Left ventricle myocardium inferior (tissue), 1 donor: ENCODE results near the gene DCUN1D4. TPM values are rescaled to one million over a fixed set of nuclear protein-coding genes. Genes with fewer than 3 reads are reported as not detected.

Source experiments
- DNase-seq: peaks from one replicate; pipeline ENCODE4 v3.0.0-alpha.2; 2020
- H3K27ac ChIP-seq: fragments of 200-600 bp; replicated peaks from 2 replicates; pipeline ENCODE4 v1.8.0; 2021
- H3K27me3 ChIP-seq: fragments of 200-600 bp; 2 replicates; pipeline ENCODE4 v1.8.0; 2021; ENCODE audit warnings: low read depth
- H3K36me3 ChIP-seq: fragments of 200-600 bp; 2 replicates; pipeline ENCODE4 v1.8.0; 2021
- H3K4me1 ChIP-seq: fragments of 200-600 bp; 2 replicates; pipeline ENCODE4 v1.8.0; 2021
- H3K4me3 ChIP-seq: fragments of 200-600 bp; 2 replicates; pipeline ENCODE4 v1.8.0; 2021; ENCODE audit warnings: mild to moderate bottlenecking, moderate library complexity
- H3K9me3 ChIP-seq: fragments of 200-600 bp; replicated peaks from 2 replicates; pipeline ENCODE4 v1.8.0; 2021
- intact Hi-C: fragments of 100-400 bp; cut with micrococcal nuclease; formaldehyde crosslinking; loops from one replicate; pipeline ENCODE4 v1.11.0; 2022
- total RNA-seq: library from RNA; stranded (reverse); fragmentation: NEBNext Ultra II Directional; extraction: Animal tissue kit (Norgen Biotek cat#: 25700); gene quantifications from one replicate; pipeline ENCODE4 v1.2.1, GENCODE V29; 2021
- TF ChIP-seq, protein P1 (sequence below): fragments of 200-600 bp; IDR thresholded peaks from 2 replicates; pipeline ENCODE4 v1.8.0; 2021; ENCODE audit warnings: antibody characterized with exemption, mild to moderate bottlenecking, borderline replicate concordance
- donor health status: DM: no; HTN: yes; CAD: no; lungs with severe emphysema.

DCUN1D4 gene
- total RNA-seq, 1 donor from 2014 or later = 45.0 TPM

- Histone ChIP-seq H3K36me3 (no peaks in the 10 kb centered on the region), H3K27ac (peak overlapping the region; percentile 95), H3K4me3 (peak overlapping the region; percentile 79), H3K4me1 (peaks cover 39% of the 10 kb centered on the region), H3K27me3 (no peaks in the 10 kb centered on the region), H3K9me3 (no peaks in the 10 kb centered on the region)
- DNase-seq = peak; percentile 75
- TF ChIP-seq, protein P1, sequence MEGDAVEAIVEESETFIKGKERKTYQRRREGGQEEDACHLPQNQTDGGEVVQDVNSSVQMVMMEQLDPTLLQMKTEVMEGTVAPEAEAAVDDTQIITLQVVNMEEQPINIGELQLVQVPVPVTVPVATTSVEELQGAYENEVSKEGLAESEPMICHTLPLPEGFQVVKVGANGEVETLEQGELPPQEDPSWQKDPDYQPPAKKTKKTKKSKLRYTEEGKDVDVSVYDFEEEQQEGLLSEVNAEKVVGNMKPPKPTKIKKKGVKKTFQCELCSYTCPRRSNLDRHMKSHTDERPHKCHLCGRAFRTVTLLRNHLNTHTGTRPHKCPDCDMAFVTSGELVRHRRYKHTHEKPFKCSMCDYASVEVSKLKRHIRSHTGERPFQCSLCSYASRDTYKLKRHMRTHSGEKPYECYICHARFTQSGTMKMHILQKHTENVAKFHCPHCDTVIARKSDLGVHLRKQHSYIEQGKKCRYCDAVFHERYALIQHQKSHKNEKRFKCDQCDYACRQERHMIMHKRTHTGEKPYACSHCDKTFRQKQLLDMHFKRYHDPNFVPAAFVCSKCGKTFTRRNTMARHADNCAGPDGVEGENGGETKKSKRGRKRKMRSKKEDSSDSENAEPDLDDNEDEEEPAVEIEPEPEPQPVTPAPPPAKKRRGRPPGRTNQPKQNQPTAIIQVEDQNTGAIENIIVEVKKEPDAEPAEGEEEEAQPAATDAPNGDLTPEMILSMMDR = no peak
- intact Hi-C loops = loop anchor here (5.0 to 10.0 kb wide), 2 partner anchors 51 to 189 kb away; no protein-coding TSS in a partner anchor
Measured at GRCh38 chr4:51843309-51844152, 578 bp downstream of the DCUN1D4 start.

- TF ChIP-seq, protein P1 = no peak
Measured at GRCh38 chr4:51844153-51845054, 1.5 kb downstream of the DCUN1D4 start.

GRCh38 chr4:51845055-51845426 is 2.1 kb downstream of the DCUN1D4 start:
- H3K9me3 ChIP-seq = no peaks in the 10 kb centered on the region
- peak overlapping the region; percentile 79 for H3K4me3 ChIP-seq
- DNase-seq = no peak
- H3K27ac ChIP-seq = peak overlapping the region; percentile 95
- TF ChIP-seq, protein P1 = no peak
- H3K4me1 ChIP-seq = peaks cover 54% of the 10 kb centered on the region
- intact Hi-C loops = loop anchor here (10.0 kb wide), 1 partner anchor 50 kb away; no protein-coding TSS in a partner anchor
- no peaks in the 10 kb centered on the region for H3K27me3 ChIP-seq
- H3K36me3 ChIP-seq = no peaks in the 10 kb centered on the region

More at GRCh38 chr4:51844153-51845054, 1.5 kb downstream of the DCUN1D4 start:
- intact Hi-C loops = loop anchor here (5.0 to 10.0 kb wide), 2 partner anchors 50 to 188 kb away; no protein-coding TSS in a partner anchor
- peak; percentile 93 for DNase-seq
- Histone ChIP-seq H3K4me3 (peak overlapping the region; percentile 79), H3K27ac (peak overlapping the region; percentile 95), H3K4me1 (peaks cover 47% of the 10 kb centered on the region), H3K9me3 (no peaks in the 10 kb centered on the region), H3K36me3 (no peaks in the 10 kb centered on the region), H3K27me3 (no peaks in the 10 kb centered on the region)

DNA sequence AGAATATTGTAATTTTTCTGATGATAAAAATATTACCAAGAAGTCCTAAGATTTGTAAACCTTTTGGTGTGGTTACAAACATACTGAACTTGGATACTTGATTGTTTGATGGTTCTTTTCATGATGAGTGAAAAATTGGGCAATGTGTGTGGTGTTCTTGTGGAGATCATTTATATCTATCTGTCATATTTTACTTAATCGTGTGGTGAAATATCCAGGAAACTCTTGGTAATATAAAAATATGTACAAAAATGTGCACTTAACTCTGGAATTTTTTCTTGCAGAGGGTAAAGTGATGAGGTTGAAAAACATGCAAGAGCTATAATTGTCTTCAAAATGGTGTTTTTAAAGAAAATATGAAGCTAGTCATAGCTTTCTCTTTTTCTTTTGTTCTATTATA is 2.8 kb downstream of the DCUN1D4 start:
- H3K9me3 ChIP-seq = no peaks in the 10 kb centered on the region
- H3K27me3 ChIP-seq = no peaks in the 10 kb centered on the region
- H3K36me3 ChIP-seq = no peaks in the 10 kb centered on the region
- TF ChIP-seq, protein P1 = no peak
- H3K4me3 ChIP-seq = no peak overlapping the region
- DNase-seq = no peak
- no peak overlapping the region for H3K27ac ChIP-seq
- H3K4me1 ChIP-seq = peaks cover 60% of the 10 kb centered on the region
- intact Hi-C loops = loop anchor here (10.0 kb wide), 1 partner anchor 49 kb away; no protein-coding TSS in a partner anchor

DNA sequence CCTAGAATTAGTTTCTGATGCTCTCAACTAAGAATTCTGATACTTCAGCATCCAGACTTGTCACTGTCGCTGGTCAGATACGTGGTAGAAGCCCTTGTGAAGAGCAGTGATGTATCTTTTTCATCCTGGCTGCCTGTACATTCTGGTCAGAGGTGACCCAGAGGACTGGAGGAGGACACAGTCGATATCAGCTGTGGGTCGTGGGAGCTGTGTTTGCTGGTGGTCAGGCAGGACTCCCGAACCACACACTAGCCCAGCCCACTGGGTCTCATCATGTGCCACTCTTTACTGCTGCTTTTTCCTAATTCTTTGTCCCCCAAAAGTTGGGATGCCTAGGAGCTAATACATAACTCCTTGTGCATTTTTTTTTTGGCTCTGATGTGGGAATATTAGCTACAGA is 6.5 kb downstream of the DCUN1D4 start:
- Histone ChIP-seq H3K9me3 (no peaks in the 10 kb centered on the region), H3K4me3 (no peak overlapping the region), H3K27me3 (no peaks in the 10 kb centered on the region), H3K4me1 (peaks cover 82% of the 10 kb centered on the region), H3K27ac (no peak overlapping the region), H3K36me3 (no peaks in the 10 kb centered on the region)
- DNase-seq = no peak
- intact Hi-C loops = loop anchor here (10.0 kb wide), 1 partner anchor 45 kb away; no protein-coding TSS in a partner anchor
- TF ChIP-seq, protein P1 = no peak
